ENCODE results near the gene MGLL.

Gene MGLL

GRCh38 chr3:127794972-127795371 is 27.3 kb downstream of the MGLL start:
- H3K4me2 ChIP-seq = no peak overlapping the region
- no peaks in the 10 kb centered on the region for H3K27me3 ChIP-seq (ENCODE audit: insufficient read depth, low read depth)
- H3K9ac ChIP-seq = no peak overlapping the region
- H3K4me3 ChIP-seq (IDR thresholded peaks at IDR 0.05; ENCODE audit: insufficient read depth, low read depth, low read length) = no peak overlapping the region
- H3K79me2 ChIP-seq (ENCODE audit: insufficient read depth, low read depth) = no peaks in the 10 kb centered on the region
- no peak overlapping the region for H3K27ac ChIP-seq
- peaks cover 18% of the 10 kb centered on the region for H3K4me1 ChIP-seq (ENCODE audit: low read depth, poor library complexity, severe bottlenecking)
- no peaks in the 10 kb centered on the region for H3K36me3 ChIP-seq (ENCODE audit: insufficient read depth)
- no peaks in the 10 kb centered on the region for H4K20me1 ChIP-seq (ENCODE audit: insufficient read depth)
- H2AFZ ChIP-seq (ENCODE audit: low read depth) = no peak overlapping the region
- TF ChIP-seq, protein P1, sequence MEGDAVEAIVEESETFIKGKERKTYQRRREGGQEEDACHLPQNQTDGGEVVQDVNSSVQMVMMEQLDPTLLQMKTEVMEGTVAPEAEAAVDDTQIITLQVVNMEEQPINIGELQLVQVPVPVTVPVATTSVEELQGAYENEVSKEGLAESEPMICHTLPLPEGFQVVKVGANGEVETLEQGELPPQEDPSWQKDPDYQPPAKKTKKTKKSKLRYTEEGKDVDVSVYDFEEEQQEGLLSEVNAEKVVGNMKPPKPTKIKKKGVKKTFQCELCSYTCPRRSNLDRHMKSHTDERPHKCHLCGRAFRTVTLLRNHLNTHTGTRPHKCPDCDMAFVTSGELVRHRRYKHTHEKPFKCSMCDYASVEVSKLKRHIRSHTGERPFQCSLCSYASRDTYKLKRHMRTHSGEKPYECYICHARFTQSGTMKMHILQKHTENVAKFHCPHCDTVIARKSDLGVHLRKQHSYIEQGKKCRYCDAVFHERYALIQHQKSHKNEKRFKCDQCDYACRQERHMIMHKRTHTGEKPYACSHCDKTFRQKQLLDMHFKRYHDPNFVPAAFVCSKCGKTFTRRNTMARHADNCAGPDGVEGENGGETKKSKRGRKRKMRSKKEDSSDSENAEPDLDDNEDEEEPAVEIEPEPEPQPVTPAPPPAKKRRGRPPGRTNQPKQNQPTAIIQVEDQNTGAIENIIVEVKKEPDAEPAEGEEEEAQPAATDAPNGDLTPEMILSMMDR (conservative IDR thresholded peaks at IDR 0.05; ENCODE audit: low read depth, low read length) = no peak

GRCh38 chr3:127794402-127794801 is 27.9 kb downstream of the MGLL start:
- Histone ChIP-seq H3K9ac (no peak overlapping the region), H4K20me1 (ENCODE audit: insufficient read depth) (no peaks in the 10 kb centered on the region), H3K4me3 (IDR thresholded peaks at IDR 0.05; ENCODE audit: insufficient read depth, low read depth, low read length) (no peak overlapping the region), H3K27ac (no peak overlapping the region), H3K27me3 (ENCODE audit: insufficient read depth, low read depth) (no peaks in the 10 kb centered on the region), H3K36me3 (ENCODE audit: insufficient read depth) (no peaks in the 10 kb centered on the region), H3K4me1 (ENCODE audit: low read depth, poor library complexity, severe bottlenecking) (peaks cover 18% of the 10 kb centered on the region), H2AFZ (ENCODE audit: low read depth) (no peak overlapping the region), H3K4me2 (no peak overlapping the region), H3K79me2 (ENCODE audit: insufficient read depth, low read depth) (no peaks in the 10 kb centered on the region)
- TF ChIP-seq, protein P1 (conservative IDR thresholded peaks at IDR 0.05; ENCODE audit: low read depth, low read length) = no peak

DNA sequence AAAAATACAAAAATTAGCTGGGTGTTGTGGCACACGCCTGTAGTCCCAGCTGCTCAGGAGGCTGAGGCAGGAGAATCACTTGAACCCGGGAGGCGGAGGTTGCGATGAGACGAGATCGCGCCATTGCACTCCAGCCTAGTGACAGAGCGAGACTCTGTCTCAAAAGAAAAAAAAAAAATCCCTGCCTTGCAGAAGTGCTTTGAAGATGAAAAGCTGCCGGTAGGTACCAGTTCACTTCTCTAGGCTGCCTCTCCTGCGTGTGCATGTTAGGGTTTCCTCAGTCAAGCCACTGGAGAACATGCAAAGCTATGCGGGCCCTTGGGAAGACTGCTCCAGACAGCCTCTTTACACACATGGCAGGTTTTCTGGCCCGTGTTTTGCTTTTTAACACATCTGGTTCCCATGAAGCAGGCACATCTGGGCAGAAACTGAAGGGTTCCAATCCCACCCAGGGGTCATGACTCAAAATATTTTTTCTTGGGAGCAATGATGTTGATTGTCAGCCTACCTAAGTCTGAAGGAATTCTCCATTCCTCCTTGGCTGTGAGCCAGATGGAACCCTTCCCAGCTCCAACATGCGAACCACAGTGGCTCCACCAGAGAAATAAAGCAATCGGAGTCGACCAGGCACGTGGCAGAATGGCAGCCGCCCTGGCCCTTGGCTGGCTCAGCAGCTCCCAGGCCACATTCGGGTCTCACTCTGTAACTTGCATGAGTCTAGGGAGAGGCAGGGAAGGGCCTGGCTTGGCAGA is 29.6 kb downstream of the MGLL start:
- Histone ChIP-seq H3K79me2 (ENCODE audit: insufficient read depth, low read depth) (no peaks in the 10 kb centered on the region), H3K27ac (no peak overlapping the region), H3K9ac (no peak overlapping the region), H3K4me2 (no peak overlapping the region), H4K20me1 (ENCODE audit: insufficient read depth) (no peaks in the 10 kb centered on the region), H2AFZ (ENCODE audit: low read depth) (no peak overlapping the region), H3K36me3 (ENCODE audit: insufficient read depth) (no peaks in the 10 kb centered on the region), H3K4me1 (ENCODE audit: low read depth, poor library complexity, severe bottlenecking) (peaks cover 18% of the 10 kb centered on the region), H3K4me3 (IDR thresholded peaks at IDR 0.05; ENCODE audit: insufficient read depth, low read depth, low read length) (no peak overlapping the region), H3K27me3 (ENCODE audit: insufficient read depth, low read depth) (no peaks in the 10 kb centered on the region)
- TF ChIP-seq, protein P1 (conservative IDR thresholded peaks at IDR 0.05; ENCODE audit: low read depth, low read length) = no peak

DNA sequence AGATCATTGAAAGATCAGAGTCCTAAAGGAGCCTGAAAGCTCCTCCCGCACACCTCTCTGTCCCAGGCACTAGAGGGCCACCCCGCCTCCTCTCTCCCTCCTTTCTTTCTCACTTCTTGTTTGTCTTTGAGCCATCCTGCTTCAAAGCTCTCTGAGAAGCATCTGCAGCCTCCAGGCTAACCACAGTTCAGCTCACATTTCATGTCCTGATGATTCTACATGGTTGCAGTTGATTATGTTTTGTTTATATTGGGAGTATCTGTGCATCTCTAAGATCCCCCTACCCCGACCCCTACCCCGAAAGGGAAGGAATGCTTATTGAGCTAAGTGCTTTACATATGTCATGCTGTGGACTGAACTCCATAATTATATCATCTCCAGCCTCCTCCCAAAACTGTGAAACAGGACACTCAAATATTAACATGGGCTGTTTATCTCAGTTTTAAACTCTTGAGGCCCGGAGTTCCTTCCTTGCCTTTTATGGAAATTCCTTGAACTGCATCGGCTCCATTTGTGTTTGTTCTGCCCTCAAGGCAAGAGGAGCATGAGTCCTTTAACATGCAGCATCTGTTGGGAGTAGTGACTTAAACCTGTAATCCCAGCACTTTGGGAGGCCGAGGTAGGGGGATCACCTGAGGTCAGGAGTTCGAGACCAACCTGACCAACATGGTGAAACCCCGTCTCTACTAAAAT is 30.9 kb downstream of the MGLL start:
- Histone ChIP-seq H3K36me3 (ENCODE audit: insufficient read depth) (no peaks in the 10 kb centered on the region), H4K20me1 (ENCODE audit: insufficient read depth) (no peaks in the 10 kb centered on the region), H3K4me1 (ENCODE audit: low read depth, poor library complexity, severe bottlenecking) (peaks cover 18% of the 10 kb centered on the region), H3K9ac (peak overlapping the region; percentile 22; the same call in 1 of the 2 replicates), H3K79me2 (ENCODE audit: insufficient read depth, low read depth) (no peaks in the 10 kb centered on the region), H3K4me3 (IDR thresholded peaks at IDR 0.05; ENCODE audit: insufficient read depth, low read depth, low read length) (no peak overlapping the region), H3K27me3 (ENCODE audit: insufficient read depth, low read depth) (no peaks in the 10 kb centered on the region), H3K4me2 (peak overlapping the region; percentile 49), H2AFZ (ENCODE audit: low read depth) (peak overlapping the region; percentile 55; the same call in 1 of the 2 replicates), H3K27ac (peak overlapping the region; percentile 53)
- TF ChIP-seq, protein P1 (conservative IDR thresholded peaks at IDR 0.05; ENCODE audit: low read depth, low read length) = peak; percentile 37; the same call in 1 of the 2 replicates

All from KMS-11 (cell line).